Progenitor cell of endocrine pancreas (in vitro differentiated cells): ENCODE results near the gene TMBIM6. TPM values are rescaled to one million over a fixed set of nuclear protein-coding genes. Genes with fewer than 3 reads are reported as not detected.

Source experiments
- DNase-seq: peaks from one replicate; pipeline ENCODE4 v3.0.0; 2021; ENCODE audit warnings: low spot score; ENCODE audit not compliant: unreplicated experiment
- H3K27ac Mint-ChIP-seq: 2 replicates; pipeline ENCODE4 v1.8.0; 2021; ENCODE audit warnings: mild to moderate bottlenecking, moderate library complexity, mixed read lengths
- H3K27me3 Mint-ChIP-seq: 2 replicates; pipeline ENCODE4 v1.8.0; 2021; ENCODE audit warnings: mixed read lengths
- H3K36me3 Mint-ChIP-seq: 2 replicates; pipeline ENCODE4 v1.8.0; 2022; ENCODE audit warnings: mixed read lengths; ENCODE audit not compliant: insufficient read depth
- H3K4me1 Mint-ChIP-seq: 2 replicates; pipeline ENCODE4 v1.8.0; 2021; ENCODE audit warnings: low read depth, mixed read lengths
- H3K4me3 Mint-ChIP-seq: 2 replicates; pipeline ENCODE4 v1.8.0; 2021; ENCODE audit warnings: low read depth, mild to moderate bottlenecking, moderate library complexity, mixed read lengths
- H3K9me3 Mint-ChIP-seq: 2 replicates; pipeline ENCODE4 v1.8.0; 2021; ENCODE audit warnings: low read depth, mixed read lengths
- total RNA-seq: library from RNA; stranded (reverse); gene quantifications from 2 replicates; pipeline ENCODE4 v1.2.1, GENCODE V29; 2021
- TF ChIP-seq, protein P1 (sequence below): fragments of 200-600 bp; sonication (generic); IDR thresholded peaks from one replicate; pipeline ENCODE4 v1.5.0; 2021; ENCODE audit warnings: antibody characterized with exemption, mild to moderate bottlenecking; ENCODE audit not compliant: unreplicated experiment

The TMBIM6 gene
- total RNA-seq, 1 donor from 2014 or later = 449 TPM

DNA sequence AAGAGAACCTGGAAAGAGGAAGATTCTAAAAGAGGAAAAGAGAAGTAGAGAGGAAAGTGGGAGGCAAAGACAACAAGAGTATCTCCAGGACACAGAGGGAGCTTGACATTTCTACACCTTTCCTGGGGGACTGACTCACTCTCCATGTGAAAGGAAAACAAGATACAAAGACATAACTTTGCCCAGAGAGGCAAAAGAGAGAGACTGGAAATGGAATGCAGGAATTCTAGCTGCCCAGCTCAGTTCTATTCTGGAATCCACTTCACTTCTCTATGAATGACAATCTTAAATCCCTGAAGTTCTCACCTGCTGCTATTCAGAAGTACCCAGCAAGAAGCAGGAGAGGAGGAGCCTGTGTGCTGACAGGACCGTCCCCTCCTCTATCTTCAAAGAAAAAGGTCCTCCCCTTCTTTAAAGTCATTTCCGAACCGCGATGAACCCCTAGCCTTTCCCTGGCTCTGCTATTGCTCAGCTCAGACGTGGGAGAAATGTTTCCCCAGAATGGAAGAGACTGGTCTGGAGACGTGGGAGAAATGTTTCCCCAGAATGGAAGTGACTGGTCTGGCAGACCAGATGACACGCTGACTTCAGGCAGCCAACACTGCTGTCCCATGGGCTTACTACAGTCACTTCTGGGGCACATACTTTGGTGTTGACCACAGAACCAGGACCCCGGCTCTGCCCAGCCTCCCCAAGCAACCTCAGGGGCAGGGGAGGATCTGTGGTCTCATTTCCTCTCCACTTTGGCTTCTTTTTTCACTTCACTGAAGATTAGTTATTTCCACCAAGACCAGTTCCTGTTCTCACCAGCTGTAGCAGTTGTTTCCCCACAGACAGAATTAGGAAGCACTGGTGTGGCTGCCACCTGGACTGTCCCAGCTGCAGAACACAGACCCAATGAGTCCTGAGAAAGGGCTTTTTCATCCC is 42.5 kb upstream of the TMBIM6 start:
- Mint-ChIP-seq H3K4me1 (peaks cover 9% of the 10 kb centered on the region), H3K27ac (peak overlapping the region; percentile 12), H3K36me3 (no peaks in the 10 kb centered on the region), H3K9me3 (no peaks in the 10 kb centered on the region), H3K27me3 (peaks cover 10% of the 10 kb centered on the region), H3K4me3 (no peak overlapping the region)
- TF ChIP-seq, protein P1, sequence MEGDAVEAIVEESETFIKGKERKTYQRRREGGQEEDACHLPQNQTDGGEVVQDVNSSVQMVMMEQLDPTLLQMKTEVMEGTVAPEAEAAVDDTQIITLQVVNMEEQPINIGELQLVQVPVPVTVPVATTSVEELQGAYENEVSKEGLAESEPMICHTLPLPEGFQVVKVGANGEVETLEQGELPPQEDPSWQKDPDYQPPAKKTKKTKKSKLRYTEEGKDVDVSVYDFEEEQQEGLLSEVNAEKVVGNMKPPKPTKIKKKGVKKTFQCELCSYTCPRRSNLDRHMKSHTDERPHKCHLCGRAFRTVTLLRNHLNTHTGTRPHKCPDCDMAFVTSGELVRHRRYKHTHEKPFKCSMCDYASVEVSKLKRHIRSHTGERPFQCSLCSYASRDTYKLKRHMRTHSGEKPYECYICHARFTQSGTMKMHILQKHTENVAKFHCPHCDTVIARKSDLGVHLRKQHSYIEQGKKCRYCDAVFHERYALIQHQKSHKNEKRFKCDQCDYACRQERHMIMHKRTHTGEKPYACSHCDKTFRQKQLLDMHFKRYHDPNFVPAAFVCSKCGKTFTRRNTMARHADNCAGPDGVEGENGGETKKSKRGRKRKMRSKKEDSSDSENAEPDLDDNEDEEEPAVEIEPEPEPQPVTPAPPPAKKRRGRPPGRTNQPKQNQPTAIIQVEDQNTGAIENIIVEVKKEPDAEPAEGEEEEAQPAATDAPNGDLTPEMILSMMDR = no peak
- no peak for DNase-seq

DNA sequence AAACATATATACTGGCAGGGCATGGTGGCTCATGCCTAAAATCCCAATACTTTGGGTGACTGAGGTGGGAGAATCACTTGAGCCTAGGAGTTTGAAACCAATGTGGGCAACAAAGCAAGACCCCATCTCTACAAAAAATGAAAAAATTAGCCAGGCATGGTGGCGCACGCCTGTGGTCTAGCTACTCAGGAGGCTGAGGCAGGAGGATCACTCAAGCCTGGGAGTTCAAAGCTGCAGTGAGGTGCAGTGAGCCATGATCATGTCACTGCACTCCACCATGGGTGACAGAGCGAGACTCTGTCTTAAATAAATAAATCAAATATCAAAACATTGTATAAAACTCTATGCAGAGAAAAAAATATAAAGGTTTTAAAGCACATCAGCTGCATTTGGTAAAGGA is 39.3 kb upstream of the TMBIM6 start:
- H3K4me3 Mint-ChIP-seq = no peak overlapping the region
- no peak overlapping the region for H3K27ac Mint-ChIP-seq
- DNase-seq = no peak
- H3K4me1 Mint-ChIP-seq = peaks cover 12% of the 10 kb centered on the region
- H3K27me3 Mint-ChIP-seq = peaks cover 30% of the 10 kb centered on the region
- no peaks in the 10 kb centered on the region for H3K36me3 Mint-ChIP-seq
- TF ChIP-seq, protein P1 = no peak
- H3K9me3 Mint-ChIP-seq = no peaks in the 10 kb centered on the region

DNA sequence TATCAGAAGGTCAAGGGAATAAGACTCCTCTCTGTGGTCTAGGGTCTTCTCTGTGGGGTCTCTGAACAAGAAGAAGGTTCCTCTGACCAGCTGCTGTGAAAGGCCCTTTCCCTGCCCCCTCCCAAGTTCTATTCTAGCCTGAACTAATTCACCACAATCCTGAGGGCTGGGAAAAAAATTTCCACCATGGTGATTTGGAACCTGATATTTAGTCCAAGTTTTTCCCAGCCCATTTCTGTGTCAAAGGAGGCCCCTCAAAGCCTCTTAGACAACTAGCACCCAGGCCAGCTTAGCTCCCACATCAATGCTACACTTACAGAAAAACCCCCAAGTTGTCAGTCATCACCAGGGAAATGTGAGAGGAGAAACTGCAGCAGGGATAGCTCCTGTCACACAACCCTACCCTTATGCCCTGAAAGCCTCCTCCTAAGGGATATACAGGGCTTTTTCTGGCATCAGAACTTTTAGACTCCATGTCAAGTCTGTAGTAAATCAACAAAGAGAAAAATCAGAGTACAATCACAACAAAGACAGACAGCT is 38.6 kb upstream of the TMBIM6 start:
- TF ChIP-seq, protein P1 = no peak
- peaks cover 33% of the 10 kb centered on the region for H3K27me3 Mint-ChIP-seq
- no peak overlapping the region for H3K27ac Mint-ChIP-seq
- no peak overlapping the region for H3K4me3 Mint-ChIP-seq
- H3K36me3 Mint-ChIP-seq = peaks cover 2% of the 10 kb centered on the region
- no peak for DNase-seq
- H3K9me3 Mint-ChIP-seq = peaks cover 3% of the 10 kb centered on the region
- H3K4me1 Mint-ChIP-seq = peaks cover 12% of the 10 kb centered on the region

DNA sequence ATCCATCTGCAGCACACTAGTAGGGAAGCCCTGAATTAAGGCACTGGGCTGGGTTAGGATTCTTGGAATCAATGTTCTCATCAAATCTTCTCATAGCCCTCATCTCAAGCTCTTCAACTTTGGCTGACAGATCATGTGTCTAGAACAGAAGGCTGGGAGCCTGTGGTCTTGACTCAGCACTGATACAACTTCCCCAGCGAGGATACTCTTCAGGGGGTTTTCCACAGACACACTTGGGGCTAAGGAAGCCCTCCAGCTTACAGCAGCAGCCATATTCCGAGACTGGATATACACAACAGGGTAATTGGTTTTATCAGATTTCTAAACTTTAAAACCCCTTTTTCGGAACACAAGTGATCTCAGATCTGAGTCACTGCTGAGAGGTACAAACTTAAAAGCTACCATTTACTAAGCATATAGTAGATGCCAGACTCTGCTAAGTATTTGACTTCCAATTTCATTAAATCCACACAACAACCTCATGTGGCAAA is 37.7 kb upstream of the TMBIM6 start:
- no peak for DNase-seq
- H3K27me3 Mint-ChIP-seq = peaks cover 37% of the 10 kb centered on the region
- no peak overlapping the region for H3K27ac Mint-ChIP-seq
- H3K4me3 Mint-ChIP-seq = no peak overlapping the region
- peaks cover 2% of the 10 kb centered on the region for H3K36me3 Mint-ChIP-seq
- TF ChIP-seq, protein P1 = no peak
- H3K4me1 Mint-ChIP-seq = peaks cover 9% of the 10 kb centered on the region
- peaks cover 3% of the 10 kb centered on the region for H3K9me3 Mint-ChIP-seq

DNA sequence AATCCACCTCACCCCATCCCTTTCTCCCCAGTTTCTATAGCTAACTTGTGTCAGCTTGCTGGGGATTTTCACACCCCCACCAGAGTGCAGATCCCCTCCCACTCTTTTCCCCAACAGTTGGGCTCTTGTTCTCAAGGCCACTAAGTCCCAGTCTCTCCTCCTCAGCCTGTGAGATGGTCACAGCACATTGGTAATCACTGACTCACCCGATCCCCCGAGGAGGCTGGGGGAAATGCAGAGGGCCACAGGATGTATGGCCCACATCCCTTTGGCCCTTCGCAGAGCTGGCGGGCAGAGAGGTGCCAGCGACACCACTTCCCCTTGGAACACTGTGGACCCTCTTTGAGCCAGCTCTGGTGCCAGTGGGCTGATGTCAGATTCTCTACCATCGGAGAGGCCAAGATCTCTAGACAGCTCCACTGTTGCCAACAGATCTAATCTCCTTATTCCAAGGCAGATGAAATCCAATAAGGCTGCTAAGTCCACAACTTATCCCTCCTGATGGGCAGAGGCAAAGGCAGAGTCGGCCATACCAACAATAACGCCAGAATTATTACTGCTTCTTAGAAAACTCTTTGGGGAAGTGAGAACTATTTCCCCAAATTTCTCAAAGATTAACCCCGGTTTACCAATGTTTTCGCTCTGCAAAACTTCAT is 35.8 kb upstream of the TMBIM6 start:
- Mint-ChIP-seq H3K4me1 (peaks cover 4% of the 10 kb centered on the region), H3K27me3 (peaks cover 47% of the 10 kb centered on the region), H3K27ac (no peak overlapping the region), H3K9me3 (peaks cover 3% of the 10 kb centered on the region), H3K36me3 (peaks cover 2% of the 10 kb centered on the region), H3K4me3 (peak overlapping the region; percentile 85)
- TF ChIP-seq, protein P1 = no peak
- DNase-seq = no peak
